Ramos (cell line): ENCODE data around the gene DNASE1L3.

Source experiments
- in situ Hi-C: fragments of 300-500 bp; cut with MboI; formaldehyde crosslinking; loops from one replicate; pipeline ENCODE4 v1.14.3; 2022; ENCODE audit warnings: low sequenced_read_pairs; ENCODE audit not compliant: unreplicated experiment

Gene DNASE1L3

DNA sequence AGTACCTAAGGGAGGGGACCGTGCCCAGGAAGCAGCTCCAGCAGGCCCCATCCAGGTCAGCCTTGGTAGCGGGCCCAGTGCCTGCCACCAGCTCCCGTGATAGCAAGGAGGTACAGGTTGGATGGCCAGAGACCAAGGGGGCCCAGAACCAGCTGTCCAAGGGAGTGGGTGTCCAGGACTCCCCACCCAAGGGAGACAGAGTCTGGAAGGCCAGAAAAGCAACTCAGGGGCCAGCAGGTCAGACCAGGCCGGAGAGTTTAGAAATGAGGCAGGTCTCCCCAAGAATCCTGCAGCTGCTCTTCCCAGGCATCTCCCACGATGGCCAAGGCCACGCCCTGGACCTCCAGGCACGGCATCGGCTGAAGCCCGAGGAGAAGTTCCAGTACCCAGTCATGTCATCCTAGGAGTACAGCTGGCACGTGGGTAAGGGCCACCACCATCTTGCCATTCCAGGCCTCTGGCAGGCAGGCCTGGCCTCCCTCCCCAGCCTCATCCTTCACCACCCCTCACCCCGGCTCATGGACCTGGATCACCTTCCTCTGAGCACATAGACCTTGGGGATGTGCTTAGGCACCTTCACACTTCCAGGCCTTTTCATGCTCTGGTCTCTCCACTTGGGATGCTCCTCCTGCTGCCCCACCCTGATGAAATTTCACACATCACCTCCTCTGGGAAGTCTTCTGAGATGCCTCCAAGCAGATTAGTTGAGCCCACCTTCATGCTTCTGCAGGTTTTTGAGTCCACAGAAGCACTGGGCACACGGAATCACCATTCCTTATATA, 30.5 kb downstream of the DNASE1L3 start:
- in situ Hi-C loops, result loop anchor here (5.0 kb wide), 2 partner anchors 122 to 352 kb away; no protein-coding TSS in a partner anchor

DNA sequence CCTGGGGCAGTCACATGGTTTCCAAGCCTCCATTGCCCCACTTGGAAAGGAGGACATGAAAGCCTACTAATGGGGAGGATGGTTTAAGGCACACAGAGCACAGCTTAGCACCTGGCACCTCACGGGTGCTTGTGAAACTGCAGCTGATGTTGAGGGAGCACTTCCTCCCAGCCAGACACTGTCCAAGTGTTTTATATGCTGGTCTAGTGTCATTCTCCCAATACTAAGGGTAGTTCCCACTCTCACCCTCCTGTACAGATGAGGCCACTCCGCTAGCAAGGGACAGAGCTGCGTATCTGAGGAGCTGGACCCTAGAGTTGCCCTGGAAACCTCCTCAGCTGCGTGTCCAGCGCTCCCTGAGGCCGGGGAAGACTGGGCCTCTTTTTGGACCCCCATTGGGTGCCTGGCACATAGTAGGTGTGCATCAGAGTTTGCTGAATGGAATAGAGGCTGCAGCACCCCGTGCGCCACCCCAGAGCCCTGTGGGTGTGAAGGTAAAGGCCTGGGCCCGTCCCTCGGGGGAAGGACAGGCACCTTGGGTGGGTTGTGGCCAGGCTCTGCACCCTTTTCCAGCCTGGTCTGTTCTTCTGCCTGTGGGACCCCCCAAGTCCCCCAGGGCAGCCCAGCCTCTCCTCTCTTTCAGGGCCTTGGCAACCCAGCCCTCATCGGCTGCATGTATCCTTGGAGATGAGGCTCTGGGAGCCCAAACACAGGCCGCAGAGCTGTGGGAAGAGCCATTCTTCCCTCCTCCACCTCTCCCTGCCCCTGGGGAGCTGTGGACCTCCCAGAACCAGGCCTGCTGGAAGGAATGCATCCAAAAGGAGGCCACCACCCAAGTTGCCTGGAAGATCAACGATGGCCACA, 31.3 kb downstream of the DNASE1L3 start:
- in situ Hi-C loops, result loop anchor here (5.0 to 10.0 kb wide), 3 partner anchors 123 to 353 kb away; partner anchors contain the start of gene FLNB

DNA sequence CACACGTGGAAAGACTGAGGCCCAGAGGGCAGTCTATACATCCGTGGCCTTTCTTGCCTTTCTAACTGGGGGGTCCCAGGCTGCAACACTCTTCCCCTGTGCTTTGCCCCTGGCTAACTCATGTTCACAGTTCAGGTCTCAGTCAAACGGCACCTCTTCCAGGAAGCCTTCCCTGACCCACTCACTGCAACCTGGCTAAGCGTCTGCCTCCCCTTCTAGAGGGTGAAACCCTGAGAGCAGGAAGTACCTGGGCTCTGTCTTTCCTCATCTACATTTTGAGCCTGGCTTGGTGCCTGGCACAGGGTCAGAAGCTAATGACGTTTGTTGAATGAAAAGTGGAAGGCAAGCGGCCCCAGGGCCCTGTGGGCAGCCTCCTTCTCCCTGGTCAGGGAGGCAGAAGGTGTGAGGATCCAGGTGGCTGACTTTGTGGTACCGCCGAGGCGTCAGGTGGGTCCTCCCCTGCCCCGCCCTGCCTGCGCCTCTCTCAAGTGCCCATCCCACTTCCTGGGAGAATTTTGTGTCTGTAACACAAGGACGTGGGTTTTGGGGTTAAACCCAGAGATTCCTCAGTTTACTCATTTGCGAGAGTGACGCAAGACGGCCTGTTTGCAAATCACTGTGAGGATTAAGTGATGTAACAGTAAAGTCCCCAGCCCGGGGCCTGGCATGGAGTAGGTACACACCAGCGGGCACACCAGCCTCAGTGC, 32.1 kb downstream of the DNASE1L3 start:
- in situ Hi-C loops, result loop anchor here (10.0 kb wide), 1 partner anchor 174 kb away; the partner anchor contains the start of gene FLNB

DNA sequence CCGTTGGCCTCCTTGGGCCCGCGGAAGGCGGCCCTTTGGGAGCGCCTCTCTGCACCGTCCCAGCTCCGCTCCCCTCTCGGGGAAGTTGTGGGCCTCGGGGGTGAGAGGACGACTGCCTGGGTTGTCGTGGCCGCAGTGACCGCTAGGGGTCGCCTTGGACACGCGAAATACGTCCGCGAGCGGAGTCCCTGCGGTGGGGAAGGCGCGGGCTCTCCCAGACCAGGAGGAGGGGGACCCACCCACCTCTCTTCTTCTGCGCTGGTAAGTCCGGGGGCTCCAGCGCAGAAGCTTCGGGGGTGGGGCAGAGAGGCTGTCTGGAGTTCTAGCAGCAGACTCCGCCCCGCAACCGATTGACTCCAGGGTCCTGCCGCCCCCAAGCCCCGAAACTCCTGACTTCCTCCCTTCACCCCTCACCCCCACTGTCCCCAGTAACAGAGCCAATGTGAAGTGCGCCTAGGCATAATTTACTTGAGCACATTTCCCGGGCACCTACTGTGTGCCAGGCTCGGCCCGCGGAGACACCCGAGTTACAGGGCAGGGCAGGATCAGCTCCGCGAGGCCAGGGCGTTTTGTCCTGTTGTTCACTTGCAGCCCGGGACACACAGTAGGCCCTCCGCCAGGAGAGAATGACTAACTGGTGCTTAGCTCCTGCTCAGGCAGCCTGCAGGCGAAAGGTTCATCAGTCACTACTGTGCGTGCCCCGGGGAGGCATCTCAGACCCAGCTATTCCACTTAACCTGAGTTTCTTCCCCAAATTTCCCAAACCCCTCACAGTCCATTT, 32.8 kb downstream of the DNASE1L3 start:
- in situ Hi-C loops, result loop anchor here (10.0 kb wide), 1 partner anchor 173 kb away; the partner anchor contains the start of gene FLNB

DNA sequence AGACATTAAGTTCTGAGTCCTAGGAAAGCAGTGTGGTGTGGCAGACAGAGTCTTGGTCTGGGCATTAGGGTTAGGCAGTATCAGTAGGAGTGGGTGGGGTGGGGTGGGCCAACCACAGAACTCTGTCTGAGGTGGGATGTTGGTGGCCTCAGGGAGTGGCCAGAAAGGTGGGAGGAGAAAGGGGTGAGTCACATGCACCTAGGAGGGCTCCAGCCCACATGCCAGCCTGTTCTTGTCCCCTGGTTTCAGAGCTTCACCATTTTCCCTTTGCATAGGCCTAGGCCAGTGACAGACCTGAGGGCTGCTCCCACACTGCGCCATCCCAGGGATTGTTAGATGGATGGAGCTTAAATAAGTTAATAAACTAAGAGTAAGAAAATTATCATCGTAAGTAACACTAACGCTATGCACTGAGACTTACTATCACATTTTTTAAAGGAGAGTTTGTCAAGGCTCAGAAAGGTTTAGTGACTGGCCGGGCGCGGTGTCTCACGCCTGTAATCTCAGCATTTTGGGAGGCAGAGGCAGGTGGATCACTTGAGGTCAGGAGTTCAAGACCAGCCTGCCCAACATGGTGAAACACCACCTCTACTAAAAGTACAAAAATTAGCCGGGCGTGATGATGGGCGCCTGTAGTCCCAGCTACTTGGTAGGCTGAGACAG, 33.8 kb downstream of the DNASE1L3 start:
- in situ Hi-C loops, result loop anchor here (10.0 kb wide), 1 partner anchor 172 kb away; the partner anchor contains the start of gene FLNB

DNA sequence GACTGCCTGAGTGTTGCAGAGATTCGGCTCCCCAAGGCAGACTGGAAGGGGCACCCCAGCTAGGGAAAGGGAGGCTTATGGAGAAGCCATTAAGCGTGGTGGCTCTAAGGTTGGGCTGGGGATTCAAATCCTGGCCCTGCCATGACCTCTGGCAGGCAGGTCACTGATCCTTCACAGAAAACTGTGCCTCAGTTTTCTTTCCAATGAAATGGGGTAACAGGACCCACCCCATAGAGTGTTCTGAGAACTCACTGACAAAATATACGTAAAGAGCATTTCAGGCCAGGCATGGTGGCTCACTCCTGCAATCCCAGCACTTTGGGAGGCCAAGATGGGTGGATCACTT, 34.6 kb downstream of the DNASE1L3 start:
- in situ Hi-C loops, result loop anchor here (10.0 kb wide), 1 partner anchor 171 kb away; the partner anchor contains the start of gene FLNB

DNA sequence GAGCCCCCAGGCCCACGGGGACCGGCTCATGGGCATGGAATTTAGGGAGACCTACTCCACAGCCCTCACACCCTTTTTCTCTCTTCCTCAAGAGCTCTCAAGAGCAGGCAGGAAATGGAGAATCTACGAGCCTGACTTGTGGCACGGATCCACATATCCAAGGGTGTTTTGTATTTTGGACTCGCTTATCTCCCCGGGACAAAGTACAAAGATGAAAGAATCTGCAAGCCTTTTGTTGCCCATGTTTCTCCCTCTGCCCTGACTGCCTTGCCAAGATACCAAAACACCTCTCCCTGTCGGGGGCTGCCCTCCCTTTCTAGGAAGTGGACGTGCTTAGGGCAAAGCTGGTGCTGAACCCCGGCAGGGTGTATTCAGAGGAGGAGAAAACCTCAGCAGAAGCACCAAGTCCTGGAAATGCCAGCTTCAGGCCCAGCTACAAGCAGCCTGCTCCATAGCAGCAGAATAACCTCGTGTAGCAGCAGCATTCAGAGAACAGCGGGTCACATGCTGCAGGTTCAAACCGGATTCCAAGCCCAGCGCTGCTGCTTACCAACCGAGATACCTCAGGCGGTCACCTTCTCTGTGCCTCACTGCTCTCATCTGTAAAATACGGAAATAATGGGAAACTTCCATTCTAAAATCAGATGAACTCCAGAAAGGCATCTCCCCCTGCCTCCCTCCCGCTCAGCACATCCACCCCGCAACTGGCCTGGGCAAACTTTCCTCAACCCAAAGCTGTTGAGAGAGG, 35.2 kb downstream of the DNASE1L3 start:
- in situ Hi-C loops, result loop anchor here (10.0 kb wide), 1 partner anchor 171 kb away; the partner anchor contains the start of gene FLNB

DNA sequence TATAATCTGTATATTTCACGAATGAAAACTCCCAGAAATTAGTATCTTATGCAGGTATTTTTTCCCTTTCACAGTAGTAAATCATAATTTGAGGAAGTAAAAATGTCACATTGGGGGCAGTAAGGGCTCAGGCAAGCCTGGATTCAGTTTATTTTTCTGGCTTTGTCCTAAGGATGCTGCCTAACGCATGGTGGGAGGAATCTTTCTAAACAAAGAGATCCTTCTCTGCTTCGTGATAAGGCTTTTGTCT, 35.7 kb downstream of the DNASE1L3 start:
- in situ Hi-C loops, result loop anchor here (10.0 kb wide), 1 partner anchor 170 kb away; the partner anchor contains the start of gene FLNB

DNA sequence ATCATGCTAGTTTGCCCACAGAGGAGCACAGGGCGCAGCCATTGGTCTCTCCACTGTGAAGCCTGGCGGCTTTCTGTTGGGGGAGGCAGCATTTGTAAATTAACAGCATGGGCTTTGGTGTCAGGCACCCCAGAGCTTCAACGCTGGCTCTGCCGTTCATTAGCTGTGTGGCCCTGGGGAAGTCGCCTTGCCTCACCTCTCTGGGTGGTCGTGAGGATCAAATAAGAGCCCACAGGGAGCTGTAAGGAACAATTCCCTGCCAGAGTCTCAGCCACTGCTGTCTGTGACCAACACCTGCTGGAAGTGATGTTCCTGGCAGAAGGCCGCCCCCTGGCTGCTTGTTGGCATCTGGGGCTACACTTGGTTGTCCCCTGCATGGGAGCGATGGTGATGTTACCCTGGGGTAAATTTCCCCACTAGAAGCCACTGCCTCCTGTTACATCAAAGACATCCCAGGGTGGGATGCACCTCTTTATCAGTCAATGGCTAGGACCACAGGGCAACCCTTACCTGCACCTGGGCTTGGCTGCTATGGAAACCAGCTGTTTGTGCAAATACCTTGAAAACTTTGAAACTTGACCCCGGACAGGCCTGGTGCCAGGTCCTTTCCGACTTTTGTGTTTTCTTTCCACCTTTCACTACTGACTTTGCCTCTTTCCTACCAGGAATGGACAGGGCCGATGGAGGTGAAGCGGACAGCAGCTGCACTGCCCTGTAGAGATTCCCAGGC, 36.9 kb downstream of the DNASE1L3 start:
- in situ Hi-C loops, result loop anchor here (10.0 kb wide), 1 partner anchor 169 kb away; the partner anchor contains the start of gene FLNB

DNA sequence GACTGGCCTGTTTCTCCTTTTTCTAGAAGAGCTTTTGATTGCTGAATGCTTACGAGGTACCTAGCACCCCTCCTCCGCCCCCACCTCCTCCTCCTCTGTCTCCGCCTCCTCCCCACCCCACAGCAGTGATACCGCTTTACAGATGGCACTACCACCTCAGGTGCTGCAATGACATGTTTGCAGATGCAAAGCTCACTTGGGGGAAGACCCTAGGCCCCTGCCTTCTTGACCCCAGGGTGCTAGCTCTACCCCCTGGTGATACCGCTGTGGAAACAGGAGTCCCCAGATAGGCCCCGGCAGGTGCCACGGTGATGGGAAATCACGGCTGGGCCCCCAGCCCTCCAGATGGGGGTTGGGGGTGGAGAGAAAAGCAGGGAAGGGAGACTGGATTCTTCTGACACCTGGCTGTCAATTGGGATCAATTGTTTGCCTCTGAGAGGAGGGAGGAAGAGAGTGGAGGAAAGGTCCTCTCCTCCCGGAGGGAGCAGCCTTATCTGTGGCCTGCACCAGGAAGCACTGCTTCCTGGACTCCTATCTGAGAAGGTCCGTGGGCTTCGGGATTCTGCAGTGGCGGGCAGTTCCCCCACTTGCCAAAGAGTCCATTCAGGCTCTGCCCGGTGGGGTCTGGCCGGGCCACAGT, 37.6 kb downstream of the DNASE1L3 start:
- in situ Hi-C loops, result loop anchor here (10.0 kb wide), 1 partner anchor 168 kb away; the partner anchor contains the start of gene FLNB

DNA sequence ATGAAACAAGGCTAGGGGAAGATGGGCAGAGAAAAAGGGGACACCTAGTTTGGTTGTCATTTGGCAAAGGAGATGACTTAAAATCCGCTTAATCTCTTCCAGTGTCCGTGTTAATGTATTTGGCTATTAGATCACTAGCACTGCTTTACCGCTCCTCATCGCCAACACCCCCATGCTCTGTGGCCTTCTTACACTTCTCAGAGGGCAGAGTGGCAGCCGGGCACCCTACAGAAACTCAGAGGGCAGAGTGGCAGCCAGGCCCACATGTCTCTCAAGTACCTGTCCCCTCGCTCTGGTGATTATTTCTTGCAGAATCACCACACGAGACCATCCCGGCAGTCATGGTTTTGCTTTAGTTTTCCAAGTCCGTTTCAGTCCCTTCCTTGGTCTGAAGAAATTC, 39.6 kb downstream of the DNASE1L3 start:
- in situ Hi-C loops, result loop anchor here (10.0 kb wide), 1 partner anchor 166 kb away; the partner anchor contains the start of gene FLNB

DNA sequence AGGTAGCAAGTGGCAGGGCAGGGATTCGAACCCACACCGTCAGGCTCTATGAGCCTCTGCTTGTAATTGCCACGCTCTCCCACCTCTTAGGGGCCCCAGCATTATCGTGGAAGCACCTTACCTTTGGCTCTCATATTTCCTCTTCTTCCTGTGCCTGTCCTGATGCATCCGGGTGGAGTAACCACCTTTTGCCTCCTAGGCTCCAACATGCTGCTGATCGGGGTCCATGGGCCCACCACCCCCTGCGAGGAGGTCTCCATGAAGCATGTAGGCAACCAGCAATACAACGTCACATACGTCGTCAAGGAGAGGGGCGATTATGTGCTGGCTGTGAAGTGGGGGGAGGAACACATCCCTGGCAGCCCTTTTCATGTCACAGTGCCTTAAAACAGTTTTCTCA, 40.4 kb downstream of the DNASE1L3 start:
- in situ Hi-C loops, result loop anchor here (10.0 kb wide), 1 partner anchor 166 kb away; the partner anchor contains the start of gene FLNB

DNA sequence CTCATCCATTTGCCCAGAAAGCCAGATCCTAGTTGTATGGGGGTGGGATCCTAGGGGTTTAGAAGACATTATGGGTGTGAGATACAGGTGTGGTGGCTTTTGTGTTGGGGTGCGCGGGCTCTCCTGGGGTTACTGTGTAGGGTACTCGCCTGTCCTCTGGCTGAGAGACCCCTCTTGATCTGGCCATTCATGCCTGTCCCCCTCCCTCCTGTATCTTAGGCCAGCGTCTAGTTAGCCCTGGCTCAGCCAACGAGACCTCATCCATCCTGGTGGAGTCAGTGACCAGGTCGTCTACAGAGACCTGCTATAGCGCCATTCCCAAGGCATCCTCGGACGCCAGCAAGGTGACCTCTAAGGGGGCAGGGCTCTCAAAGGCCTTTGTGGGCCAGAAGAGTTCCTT, 41.4 kb downstream of the DNASE1L3 start:
- in situ Hi-C loops, result no loop called here

DNA sequence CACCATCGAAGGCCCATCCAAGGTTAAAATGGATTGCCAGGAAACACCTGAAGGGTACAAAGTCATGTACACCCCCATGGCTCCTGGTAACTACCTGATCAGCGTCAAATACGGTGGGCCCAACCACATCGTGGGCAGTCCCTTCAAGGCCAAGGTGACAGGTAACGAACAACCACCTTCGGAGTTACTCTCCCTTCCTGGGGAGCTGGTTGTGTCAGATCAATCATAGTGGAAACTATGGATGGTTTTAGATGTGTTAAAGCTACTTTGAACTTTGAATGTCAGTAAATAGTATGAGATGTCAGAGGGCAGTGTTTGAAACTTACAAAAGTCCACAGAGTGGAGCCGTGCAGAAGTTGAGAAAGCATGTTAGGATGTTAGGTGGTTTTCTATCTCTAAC, 42.3 kb downstream of the DNASE1L3 start:
- in situ Hi-C loops, result no loop called here

DNA sequence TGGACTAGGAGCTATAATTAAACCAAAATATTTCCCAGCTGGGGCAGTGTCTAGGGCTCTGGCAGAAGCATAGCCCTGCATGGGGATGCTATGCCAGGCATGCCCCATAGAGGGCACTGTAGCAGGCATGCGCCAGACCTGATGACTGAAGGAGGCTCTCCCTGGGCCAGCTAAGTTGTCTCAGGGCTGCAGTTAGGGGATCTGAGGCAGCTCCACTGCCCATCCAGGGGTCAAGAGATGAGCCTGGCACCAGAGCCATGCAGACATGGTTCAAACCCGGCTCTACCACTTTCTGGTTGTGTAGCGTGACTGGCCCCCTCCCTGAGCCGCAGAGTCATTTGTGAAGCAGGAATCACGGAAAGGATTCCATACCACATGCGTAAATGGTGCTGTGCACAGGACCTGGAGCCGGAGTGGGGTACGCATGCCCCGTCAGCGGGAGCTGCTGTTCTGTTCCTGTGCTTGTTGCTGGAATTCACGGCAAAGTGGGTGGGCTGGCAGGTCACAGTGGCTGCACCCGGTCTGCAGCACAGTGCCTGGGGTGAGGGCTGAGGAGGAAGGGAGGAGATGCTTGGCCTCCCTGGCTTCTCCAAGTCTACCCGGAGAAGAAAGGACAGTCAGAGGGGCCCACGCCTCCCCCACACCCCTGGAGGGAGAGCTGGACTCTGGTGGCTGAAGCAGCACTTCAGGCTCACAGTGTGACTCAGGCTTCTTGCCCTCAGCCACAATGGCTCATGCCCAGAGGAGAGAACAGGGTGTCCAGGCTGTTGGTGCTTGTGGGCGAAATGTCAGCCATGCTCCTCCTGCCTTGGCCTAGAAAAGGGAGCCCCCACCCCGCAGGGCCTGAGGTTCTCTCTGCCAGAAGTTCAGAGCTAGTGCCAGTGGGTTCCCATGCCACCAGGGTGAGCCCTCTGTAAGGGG, 43.1 kb downstream of the DNASE1L3 start:
- in situ Hi-C loops, result no loop called here
